GM23338 (cell line): ENCODE data around the gene SLC28A1. TPM values are rescaled to one million over a fixed set of nuclear protein-coding genes. Genes with fewer than 3 reads are reported as not detected.

Experiments used
- ATAC-seq: fragments of 200-7000 bp; cut with Tn5 transposase; 3 replicates; pipeline ENCODE4 v1.9.1; 2020
- DNase-seq: peaks from one replicate; pipeline ENCODE4 v3.0.0-alpha.2; 2015; ENCODE audit warnings: low spot score
- H2AFZ ChIP-seq: fragments of 200-600 bp; sonication (generic); 2 replicates; pipeline ENCODE4 v1.8.0; 2016; ENCODE audit warnings: antibody characterized with exemption, mild to moderate bottlenecking, moderate library complexity
- H3F3A ChIP-seq: fragments of 200-600 bp; sonication (generic); replicated peaks from 2 replicates; pipeline ENCODE4 v1.8.0; 2017; ENCODE audit warnings: antibody characterized with exemption, mixed run types, low read depth
- H3K27ac ChIP-seq: fragments of 200-600 bp; sonication (generic); 2 replicates; pipeline ENCODE4 v1.6.1; 2016; ENCODE audit warnings: low read depth
- H3K27me3 ChIP-seq: fragments of 200-600 bp; sonication (generic); 2 replicates; pipeline ENCODE4 v1.8.0; 2016; ENCODE audit warnings: mild to moderate bottlenecking, mixed run types, moderate library complexity; ENCODE audit not compliant: insufficient read depth
- H3K36me3 ChIP-seq: fragments of 200-600 bp; sonication (generic); 2 replicates; pipeline ENCODE4 v1.8.0; 2016; ENCODE audit warnings: mild to moderate bottlenecking; ENCODE audit not compliant: insufficient read depth
- H3K4me1 ChIP-seq: fragments of 200-600 bp; sonication (generic); 2 replicates; pipeline ENCODE4 v1.8.0; 2016; ENCODE audit warnings: mild to moderate bottlenecking, moderate library complexity; ENCODE audit not compliant: insufficient read depth
- H3K4me2 ChIP-seq: fragments of 200-600 bp; sonication (generic); 2 replicates; pipeline ENCODE4 v1.7.1; 2017; ENCODE audit warnings: mixed run types
- H3K4me3 ChIP-seq: fragments of 200-600 bp; sonication (generic); 2 replicates; pipeline ENCODE4 v1.6.1; 2016; ENCODE audit warnings: mixed run types
- H3K79me2 ChIP-seq: fragments of 200-600 bp; sonication (generic); replicated peaks from 2 replicates; pipeline ENCODE4 v1.8.0; 2017; ENCODE audit warnings: mild to moderate bottlenecking; ENCODE audit not compliant: insufficient read depth
- H3K9me2 ChIP-seq: fragments of 200-600 bp; sonication (generic); 2 replicates; pipeline ENCODE4 v1.8.0; 2017; ENCODE audit not compliant: insufficient read depth
- H4K20me1 ChIP-seq: fragments of 200-600 bp; sonication (generic); replicated peaks from 2 replicates; pipeline ENCODE4 v1.8.0; 2017; ENCODE audit warnings: mild to moderate bottlenecking; ENCODE audit not compliant: insufficient read depth
- H3K27ac Mint-ChIP-seq: 2 replicates; pipeline ENCODE4 v1.8.0; 2020; ENCODE audit warnings: inconsistent platforms, mild to moderate bottlenecking, moderate library complexity, mixed read lengths
- H3K27me3 Mint-ChIP-seq: 3 replicates; pipeline ENCODE4 v1.8.0; 2022; ENCODE audit warnings: low read depth, mild to moderate bottlenecking, moderate library complexity, mixed read lengths, inconsistent platforms; ENCODE audit not compliant: insufficient read depth, poor library complexity
- H3K36me3 Mint-ChIP-seq: 3 replicates; pipeline ENCODE4 v1.8.0; 2021; ENCODE audit warnings: low read depth, mild to moderate bottlenecking, inconsistent platforms, moderate library complexity, mixed read lengths
- H3K4me1 Mint-ChIP-seq: 3 replicates; pipeline ENCODE4 v1.8.0; 2020; ENCODE audit warnings: mild to moderate bottlenecking, inconsistent platforms, mixed read lengths
- H3K4me3 Mint-ChIP-seq: 3 replicates; pipeline ENCODE4 v1.8.0; 2021; ENCODE audit warnings: moderate library complexity, mild to moderate bottlenecking, inconsistent platforms, mixed read lengths
- H3K9me3 Mint-ChIP-seq: 3 replicates; pipeline ENCODE4 v1.8.0; 2020; ENCODE audit warnings: moderate library complexity, mild to moderate bottlenecking, inconsistent platforms, mixed read lengths
- CREB1 ChIP-seq: fragments of 250-450 bp; sonication (Bioruptor Pico); IDR thresholded peaks from 2 replicates; pipeline ENCODE4 v1.5.0; 2020; ENCODE audit warnings: low read depth, mild to moderate bottlenecking, moderate library complexity
- EZH2 ChIP-seq: fragments of 200-600 bp; sonication (generic); IDR thresholded peaks from one replicate; pipeline ENCODE4 v1.8.0; 2017; ENCODE audit warnings: antibody characterized with exemption, mild to moderate bottlenecking, low read depth; ENCODE audit not compliant: unreplicated experiment
- EZH2phosphoT487 ChIP-seq: fragments of 200-600 bp; sonication (generic); IDR thresholded peaks from one replicate; pipeline ENCODE4 v1.8.1; 2018; ENCODE audit warnings: antibody characterized with exemption; ENCODE audit not compliant: unreplicated experiment
- JUNB ChIP-seq: IDR thresholded peaks from one replicate; pipeline ENCODE4 v1.6.1; 2016; ENCODE audit warnings: antibody characterized with exemption; ENCODE audit not compliant: unreplicated experiment
- NANOG ChIP-seq: IDR thresholded peaks from 2 replicates; pipeline ENCODE4 v1.6.1; 2016; ENCODE audit warnings: antibody characterized with exemption, borderline replicate concordance
- POLR2AphosphoS5 ChIP-seq: IDR thresholded peaks from 2 replicates; pipeline ENCODE4 v1.6.1; 2016; ENCODE audit warnings: antibody characterized with exemption, low read depth
- STAT1 ChIP-seq: IDR thresholded peaks from one replicate; pipeline ENCODE4 v1.6.1; 2016; ENCODE audit warnings: antibody characterized with exemption; ENCODE audit not compliant: unreplicated experiment
- ZNF114 ChIP-seq: fragments of 250-450 bp; sonication (Bioruptor Pico); IDR thresholded peaks from 2 replicates; pipeline ENCODE4 v1.5.0; 2020; ENCODE audit warnings: mild to moderate bottlenecking, moderate library complexity
- ZNF331 ChIP-seq: fragments of 250-450 bp; sonication (Bioruptor Pico); IDR thresholded peaks from 2 replicates; pipeline ENCODE4 v1.5.0; 2020; ENCODE audit warnings: low read depth, mild to moderate bottlenecking, moderate library complexity
- ZNF462 ChIP-seq: fragments of 250-450 bp; sonication (Bioruptor Pico); IDR thresholded peaks from 2 replicates; pipeline ENCODE4 v1.5.0; 2020; ENCODE audit warnings: mild to moderate bottlenecking, moderate library complexity
- polyA plus RNA-seq: library from polyadenylated mRNA; unstranded; fragments of >200 nt; fragmentation: Nextera tagmentation; extraction: Ambion mirVana; gene quantifications from 2 replicates; pipeline ENCODE4 v1.2.1, GENCODE V29; 2016
- total RNA-seq: library from RNA; depleted of rRNA; stranded (reverse); fragments of >200 nt; shearing (Covaris generic); gene quantifications from 2 replicates; pipeline ENCODE4 v1.2.3, GENCODE V29; 2014
- TF ChIP-seq, protein P1 (sequence below): IDR thresholded peaks from 2 replicates; pipeline ENCODE4 v1.6.1; 2016; ENCODE audit warnings: antibody characterized with exemption
- TF ChIP-seq, protein P2 (sequence below): IDR thresholded peaks from one replicate; pipeline ENCODE4 v1.6.1; 2018; ENCODE audit warnings: antibody characterized with exemption; ENCODE audit not compliant: unreplicated experiment
- TF ChIP-seq, protein P3 (sequence below), 2 experiments: fragments of 200-600 bp in 1 of 2; sonication (generic) in 1 of 2; conservative IDR thresholded peaks; 2 replicates each; pipeline versions ENCODE4 v1.5.1 to v1.6.1; 2016 to 2017; ENCODE audit warnings: antibody characterized with exemption in 2 of 2, low read depth in 2 of 2, mild to moderate bottlenecking in 2 of 2, moderate library complexity in 1 of 2

SLC28A1 gene
- total and polyA plus RNA-seq, 2 experiments from 2014 or later = not detected

DNA sequence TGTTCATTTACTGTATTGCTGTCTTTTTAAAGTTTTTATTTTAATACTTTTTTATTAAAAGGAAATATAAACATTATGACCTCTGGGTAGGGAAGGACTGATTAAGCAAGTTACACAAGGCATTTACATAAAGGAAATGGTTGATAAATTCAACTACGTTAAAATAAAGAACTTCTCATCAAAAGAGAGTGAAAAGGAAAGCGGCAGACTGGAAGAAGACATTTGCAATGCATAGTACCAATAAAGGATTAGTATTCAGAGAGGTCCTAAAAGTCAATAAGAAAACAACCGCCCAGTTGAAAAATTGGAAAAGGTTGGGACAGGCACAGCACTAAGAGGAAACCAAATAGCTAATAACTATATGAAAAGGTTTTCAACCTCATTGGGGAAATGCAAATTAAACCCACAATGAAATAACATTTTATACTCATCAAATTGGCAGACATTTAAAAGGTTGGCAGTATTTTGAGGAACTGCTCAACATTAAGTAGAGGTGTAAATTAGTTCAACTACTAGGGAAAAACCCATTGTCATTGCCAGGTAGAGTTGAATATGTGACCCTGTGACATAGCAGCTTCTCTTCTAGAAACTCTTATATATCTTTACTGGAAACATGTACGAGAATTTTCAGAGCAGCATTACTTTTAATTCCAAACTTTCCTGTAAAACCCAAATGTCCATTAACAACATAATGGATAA lies 106.7 kb downstream of the SLC28A1 start:
- Mint-ChIP-seq H3K4me1 (peaks cover 6% of the 10 kb centered on the region; the same call in 2 of the 3 replicates), H3K27ac (0 out of 2 replicates have a peak overlapping the region, but pooled peaks have one; percentile 22), H3K9me3 (no peaks in the 10 kb centered on the region), H3K36me3 (no peaks in the 10 kb centered on the region; the same call in 2 of the 3 replicates), H3K4me3 (no peak overlapping the region), H3K27me3 (no peaks in the 10 kb centered on the region)
- Histone ChIP-seq H3K4me1 (peaks cover 11% of the 10 kb centered on the region; the same call in 1 of the 2 replicates), H3K9me2 (no peaks in the 10 kb centered on the region), H3F3A (no peaks in the 10 kb centered on the region), H3K4me3 (no peak overlapping the region), H3K79me2 (peaks cover 10% of the 10 kb centered on the region; the same call in 1 of the 2 replicates), H3K27me3 (no peaks in the 10 kb centered on the region), H2AFZ (no peak overlapping the region), H3K27ac (no peak overlapping the region), H3K4me2 (no peak overlapping the region), H3K36me3 (no peaks in the 10 kb centered on the region), H4K20me1 (no peaks in the 10 kb centered on the region)
- ATAC-seq (no peak), DNase-seq (no peak)
- TF ChIP-seq ZNF331 (CRISPR knock-in tag) (no peak), EZH2 (no peak), JUNB (no peak), ZNF462 (CRISPR knock-in tag) (no peak), NANOG (no peak), ZNF114 (CRISPR knock-in tag) (no peak), EZH2phosphoT487 (no peak), POLR2AphosphoS5 (no peak), CREB1 (CRISPR knock-in tag) (no peak), STAT1 (no peak)
- TF ChIP-seq, protein P1, sequence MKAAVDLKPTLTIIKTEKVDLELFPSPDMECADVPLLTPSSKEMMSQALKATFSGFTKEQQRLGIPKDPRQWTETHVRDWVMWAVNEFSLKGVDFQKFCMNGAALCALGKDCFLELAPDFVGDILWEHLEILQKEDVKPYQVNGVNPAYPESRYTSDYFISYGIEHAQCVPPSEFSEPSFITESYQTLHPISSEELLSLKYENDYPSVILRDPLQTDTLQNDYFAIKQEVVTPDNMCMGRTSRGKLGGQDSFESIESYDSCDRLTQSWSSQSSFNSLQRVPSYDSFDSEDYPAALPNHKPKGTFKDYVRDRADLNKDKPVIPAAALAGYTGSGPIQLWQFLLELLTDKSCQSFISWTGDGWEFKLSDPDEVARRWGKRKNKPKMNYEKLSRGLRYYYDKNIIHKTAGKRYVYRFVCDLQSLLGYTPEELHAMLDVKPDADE = no peak
- TF ChIP-seq, protein P2, sequence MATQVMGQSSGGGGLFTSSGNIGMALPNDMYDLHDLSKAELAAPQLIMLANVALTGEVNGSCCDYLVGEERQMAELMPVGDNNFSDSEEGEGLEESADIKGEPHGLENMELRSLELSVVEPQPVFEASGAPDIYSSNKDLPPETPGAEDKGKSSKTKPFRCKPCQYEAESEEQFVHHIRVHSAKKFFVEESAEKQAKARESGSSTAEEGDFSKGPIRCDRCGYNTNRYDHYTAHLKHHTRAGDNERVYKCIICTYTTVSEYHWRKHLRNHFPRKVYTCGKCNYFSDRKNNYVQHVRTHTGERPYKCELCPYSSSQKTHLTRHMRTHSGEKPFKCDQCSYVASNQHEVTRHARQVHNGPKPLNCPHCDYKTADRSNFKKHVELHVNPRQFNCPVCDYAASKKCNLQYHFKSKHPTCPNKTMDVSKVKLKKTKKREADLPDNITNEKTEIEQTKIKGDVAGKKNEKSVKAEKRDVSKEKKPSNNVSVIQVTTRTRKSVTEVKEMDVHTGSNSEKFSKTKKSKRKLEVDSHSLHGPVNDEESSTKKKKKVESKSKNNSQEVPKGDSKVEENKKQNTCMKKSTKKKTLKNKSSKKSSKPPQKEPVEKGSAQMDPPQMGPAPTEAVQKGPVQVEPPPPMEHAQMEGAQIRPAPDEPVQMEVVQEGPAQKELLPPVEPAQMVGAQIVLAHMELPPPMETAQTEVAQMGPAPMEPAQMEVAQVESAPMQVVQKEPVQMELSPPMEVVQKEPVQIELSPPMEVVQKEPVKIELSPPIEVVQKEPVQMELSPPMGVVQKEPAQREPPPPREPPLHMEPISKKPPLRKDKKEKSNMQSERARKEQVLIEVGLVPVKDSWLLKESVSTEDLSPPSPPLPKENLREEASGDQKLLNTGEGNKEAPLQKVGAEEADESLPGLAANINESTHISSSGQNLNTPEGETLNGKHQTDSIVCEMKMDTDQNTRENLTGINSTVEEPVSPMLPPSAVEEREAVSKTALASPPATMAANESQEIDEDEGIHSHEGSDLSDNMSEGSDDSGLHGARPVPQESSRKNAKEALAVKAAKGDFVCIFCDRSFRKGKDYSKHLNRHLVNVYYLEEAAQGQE = no peak
- TF ChIP-seq, protein P3, sequence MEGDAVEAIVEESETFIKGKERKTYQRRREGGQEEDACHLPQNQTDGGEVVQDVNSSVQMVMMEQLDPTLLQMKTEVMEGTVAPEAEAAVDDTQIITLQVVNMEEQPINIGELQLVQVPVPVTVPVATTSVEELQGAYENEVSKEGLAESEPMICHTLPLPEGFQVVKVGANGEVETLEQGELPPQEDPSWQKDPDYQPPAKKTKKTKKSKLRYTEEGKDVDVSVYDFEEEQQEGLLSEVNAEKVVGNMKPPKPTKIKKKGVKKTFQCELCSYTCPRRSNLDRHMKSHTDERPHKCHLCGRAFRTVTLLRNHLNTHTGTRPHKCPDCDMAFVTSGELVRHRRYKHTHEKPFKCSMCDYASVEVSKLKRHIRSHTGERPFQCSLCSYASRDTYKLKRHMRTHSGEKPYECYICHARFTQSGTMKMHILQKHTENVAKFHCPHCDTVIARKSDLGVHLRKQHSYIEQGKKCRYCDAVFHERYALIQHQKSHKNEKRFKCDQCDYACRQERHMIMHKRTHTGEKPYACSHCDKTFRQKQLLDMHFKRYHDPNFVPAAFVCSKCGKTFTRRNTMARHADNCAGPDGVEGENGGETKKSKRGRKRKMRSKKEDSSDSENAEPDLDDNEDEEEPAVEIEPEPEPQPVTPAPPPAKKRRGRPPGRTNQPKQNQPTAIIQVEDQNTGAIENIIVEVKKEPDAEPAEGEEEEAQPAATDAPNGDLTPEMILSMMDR (conservative IDR thresholded peaks at IDR 0.05; ENCODE audit: low read depth in 2 of 2) = no peak
